Activated naive CD4-positive, alpha-beta T cell treated with anti-CD3 and anti-CD28 coated beads for 36 hours (primary cell): ENCODE measurements around the gene WDFY4. TPM values are rescaled to one million over a fixed set of nuclear protein-coding genes. Genes with fewer than 3 reads are reported as not detected.

Source experiments
- CTCF ChIA-PET: fragments of 350-600 bp; sonication (Branson Sonifier 250); formaldehyde crosslinking; loops from one replicate; lab custom pipeline; 2021; ENCODE audit warnings: antibody characterized with exemption; lab: Charles Lee
- DNase-seq: peaks from one replicate; pipeline ENCODE4 v3.0.0-alpha.2; 2020
- H3K27ac Mint-ChIP-seq: one replicate; pipeline ENCODE4 v1.8.0; 2021; ENCODE audit warnings: mild to moderate bottlenecking, mixed read lengths
- H3K27me3 Mint-ChIP-seq: one replicate; pipeline ENCODE4 v1.8.0; 2021; ENCODE audit warnings: low read depth, mixed read lengths
- H3K36me3 Mint-ChIP-seq: one replicate; pipeline ENCODE4 v1.8.0; 2021; ENCODE audit warnings: low read depth, mixed read lengths
- H3K4me1 Mint-ChIP-seq: one replicate; pipeline ENCODE4 v1.8.0; 2021; ENCODE audit warnings: low read depth, mixed read lengths
- H3K4me3 Mint-ChIP-seq: one replicate; pipeline ENCODE4 v1.8.0; 2021; ENCODE audit warnings: mild to moderate bottlenecking, moderate library complexity, mixed read lengths
- H3K9me3 Mint-ChIP-seq: one replicate; pipeline ENCODE4 v1.8.0; 2021; ENCODE audit warnings: mixed read lengths
- intact Hi-C: fragments of 100-400 bp; cut with micrococcal nuclease; formaldehyde crosslinking; loops from one replicate; pipeline ENCODE4 v1.15.1; 2023
- total RNA-seq, 2 experiments: library from RNA; stranded (reverse); gene quantifications; one replicate each; pipeline ENCODE4 v1.2.3, GENCODE V29; 2021

Gene WDFY4
- total RNA-seq, 2 experiments from 2014 or later, result 0.20 to 0.29 TPM

- no peaks in the 10 kb centered on the region for H3K27me3 Mint-ChIP-seq
- H3K4me1 Mint-ChIP-seq, result no peaks in the 10 kb centered on the region
- CTCF ChIA-PET, result interaction anchor here (0.6 kb wide), 1 partner anchor 769 kb away, joined by 3 read pairs; no protein-coding TSS in a partner anchor
- H3K36me3 Mint-ChIP-seq, result no peaks in the 10 kb centered on the region
- H3K4me3 Mint-ChIP-seq, result no peak overlapping the region
- DNase-seq, result no peak
- intact Hi-C loops, result no loop called here
- no peaks in the 10 kb centered on the region for H3K9me3 Mint-ChIP-seq
- no peak overlapping the region for H3K27ac Mint-ChIP-seq
These were observed 323.4 kb downstream of the WDFY4 start for GRCh38 chr10:49008091-49008490.

DNA sequence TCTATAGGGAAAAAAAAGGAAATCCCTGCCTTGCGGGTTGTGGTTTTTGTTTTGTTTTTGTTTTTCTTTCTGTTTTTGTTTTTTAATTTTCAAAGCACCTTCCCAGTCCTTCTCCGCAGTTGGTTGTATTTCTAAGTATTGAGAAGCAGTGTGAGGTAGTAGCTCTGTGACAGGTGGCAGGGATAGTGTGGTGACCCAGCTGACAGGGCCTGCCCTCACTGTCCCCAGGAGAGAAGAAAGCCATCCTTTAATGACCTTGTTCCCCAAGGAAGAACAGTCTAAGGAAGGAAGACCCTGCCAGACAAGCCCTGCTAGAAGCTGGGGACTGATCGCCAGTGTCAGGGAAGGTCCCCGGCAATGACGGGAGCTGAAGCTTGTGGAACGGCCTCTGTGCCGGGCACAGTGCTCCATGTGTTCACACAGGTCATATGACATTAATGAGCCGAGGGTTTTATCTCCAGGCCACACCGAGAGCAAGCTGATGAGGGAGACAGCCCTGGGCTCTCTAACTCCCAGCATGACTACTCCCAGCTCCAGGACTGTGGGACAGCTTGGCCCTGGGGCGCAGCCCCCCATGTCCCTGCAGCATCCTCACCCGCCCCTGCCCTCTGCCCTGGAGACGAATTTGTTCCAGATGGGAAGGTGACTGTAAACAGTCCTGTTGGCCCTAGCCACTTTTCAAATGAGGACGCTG lies 324.0 kb downstream of the WDFY4 start:
- Mint-ChIP-seq H3K4me1 (no peaks in the 10 kb centered on the region), H3K9me3 (no peaks in the 10 kb centered on the region), H3K27ac (no peak overlapping the region), H3K36me3 (no peaks in the 10 kb centered on the region), H3K4me3 (no peak overlapping the region), H3K27me3 (no peaks in the 10 kb centered on the region)
- CTCF ChIA-PET, result interaction anchor here (0.6 kb wide), 1 partner anchor 770 kb away, joined by 3 read pairs; no protein-coding TSS in a partner anchor
- intact Hi-C loops, result no loop called here
- DNase-seq, result no peak

DNA sequence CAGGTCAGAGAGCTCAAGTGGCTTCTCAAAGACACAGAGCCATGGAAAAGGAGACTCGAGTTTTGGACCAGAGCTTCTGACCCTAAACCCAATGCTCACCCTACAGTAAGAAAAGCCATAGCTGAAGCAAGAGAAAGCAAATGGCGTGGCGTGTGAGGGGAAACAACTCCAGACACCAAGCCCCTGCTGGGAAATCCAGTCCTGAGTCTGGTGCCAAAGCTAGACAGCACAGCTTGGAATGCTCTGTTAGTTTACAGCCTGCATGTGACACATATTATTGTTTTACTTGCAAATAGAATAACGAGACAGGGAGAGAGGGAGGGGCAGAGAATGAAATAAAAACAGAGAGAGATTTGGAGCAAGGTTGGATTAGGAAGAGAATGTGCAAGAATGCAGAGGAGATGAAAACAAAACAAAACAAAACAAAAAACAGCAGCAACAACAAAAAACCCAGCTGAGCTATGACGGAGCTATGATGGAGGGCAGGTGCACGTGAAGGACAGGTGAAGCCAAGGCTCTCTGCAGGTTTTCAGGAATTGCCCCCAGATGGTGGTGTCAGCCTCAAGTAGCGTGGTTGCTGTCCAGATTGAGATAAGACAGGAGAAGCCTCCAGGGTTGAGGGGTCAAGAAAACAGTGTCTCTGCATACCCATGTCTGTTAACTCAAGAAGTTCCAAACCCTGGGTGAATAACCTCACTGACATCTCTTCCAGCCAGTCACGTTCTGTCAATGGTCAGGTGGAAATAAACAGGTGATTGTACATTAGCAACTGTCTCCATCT lies 324.7 kb downstream of the WDFY4 start:
- H3K4me1 Mint-ChIP-seq, result no peaks in the 10 kb centered on the region
- intact Hi-C loops, result no loop called here
- H3K27ac Mint-ChIP-seq, result no peak overlapping the region
- no peak overlapping the region for H3K4me3 Mint-ChIP-seq
- no peak for DNase-seq
- CTCF ChIA-PET, result no interaction called here
- H3K9me3 Mint-ChIP-seq, result no peaks in the 10 kb centered on the region
- no peaks in the 10 kb centered on the region for H3K27me3 Mint-ChIP-seq
- no peaks in the 10 kb centered on the region for H3K36me3 Mint-ChIP-seq

DNA sequence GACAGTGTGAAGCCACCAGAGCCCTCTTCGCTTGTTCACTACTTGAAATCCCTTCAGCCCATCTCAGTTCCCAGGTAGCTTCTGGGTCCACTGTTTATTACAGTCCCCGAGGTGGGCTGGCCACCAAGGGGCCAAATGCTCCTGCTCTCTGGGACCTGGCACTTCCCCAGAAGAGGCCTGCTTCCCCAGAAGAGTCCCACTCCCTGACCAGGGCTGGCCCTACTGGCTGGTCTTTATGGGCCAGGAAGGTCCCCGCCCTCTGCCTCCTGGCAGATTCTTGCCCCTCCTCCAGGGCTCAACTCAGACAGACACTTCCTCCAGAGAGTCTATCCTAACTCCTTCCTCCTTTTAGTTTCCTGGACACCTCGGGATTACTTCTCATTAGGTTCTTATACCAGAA lies 325.6 kb downstream of the WDFY4 start:
- no peak overlapping the region for H3K27ac Mint-ChIP-seq
- no peaks in the 10 kb centered on the region for H3K4me1 Mint-ChIP-seq
- no peaks in the 10 kb centered on the region for H3K27me3 Mint-ChIP-seq
- DNase-seq, result no peak
- CTCF ChIA-PET, result interaction anchor here (0.7 kb wide), 1 partner anchor 573 kb away, joined by 3 read pairs; no protein-coding TSS in a partner anchor
- H3K4me3 Mint-ChIP-seq, result no peak overlapping the region
- no peaks in the 10 kb centered on the region for H3K9me3 Mint-ChIP-seq
- no peaks in the 10 kb centered on the region for H3K36me3 Mint-ChIP-seq
- intact Hi-C loops, result no loop called here

GRCh38 chr10:49010865-49011264 lies 326.2 kb downstream of the WDFY4 start:
- H3K36me3 Mint-ChIP-seq, result no peaks in the 10 kb centered on the region
- no peaks in the 10 kb centered on the region for H3K4me1 Mint-ChIP-seq
- no peaks in the 10 kb centered on the region for H3K27me3 Mint-ChIP-seq
- CTCF ChIA-PET, result interaction anchor here (0.7 kb wide), 1 partner anchor 573 kb away, joined by 3 read pairs; no protein-coding TSS in a partner anchor
- H3K9me3 Mint-ChIP-seq, result no peaks in the 10 kb centered on the region
- no peak for DNase-seq
- no peak overlapping the region for H3K27ac Mint-ChIP-seq
- intact Hi-C loops, result no loop called here
- no peak overlapping the region for H3K4me3 Mint-ChIP-seq

- no peak overlapping the region for H3K27ac Mint-ChIP-seq
- no peaks in the 10 kb centered on the region for H3K9me3 Mint-ChIP-seq
- DNase-seq, result no peak
- CTCF ChIA-PET, result no interaction called here
- peaks cover 2% of the 10 kb centered on the region for H3K27me3 Mint-ChIP-seq
- no peak overlapping the region for H3K4me3 Mint-ChIP-seq
- intact Hi-C loops, result no loop called here
- no peaks in the 10 kb centered on the region for H3K36me3 Mint-ChIP-seq
- H3K4me1 Mint-ChIP-seq, result no peaks in the 10 kb centered on the region
These were observed 327.1 kb downstream of the WDFY4 start for GRCh38 chr10:49011756-49012155.

- H3K4me1 Mint-ChIP-seq, result no peaks in the 10 kb centered on the region
- H3K27ac Mint-ChIP-seq, result no peak overlapping the region
- H3K27me3 Mint-ChIP-seq, result peaks cover 5% of the 10 kb centered on the region
- H3K4me3 Mint-ChIP-seq, result no peak overlapping the region
- no peaks in the 10 kb centered on the region for H3K9me3 Mint-ChIP-seq
- H3K36me3 Mint-ChIP-seq, result no peaks in the 10 kb centered on the region
- DNase-seq, result no peak
- intact Hi-C loops, result no loop called here
- CTCF ChIA-PET, result no interaction called here
These were observed 327.9 kb downstream of the WDFY4 start for GRCh38 chr10:49012603-49013002.

- intact Hi-C loops, result no loop called here
- no peak overlapping the region for H3K4me3 Mint-ChIP-seq
- no peak overlapping the region for H3K27ac Mint-ChIP-seq
- no peaks in the 10 kb centered on the region for H3K36me3 Mint-ChIP-seq
- H3K9me3 Mint-ChIP-seq, result no peaks in the 10 kb centered on the region
- peaks cover 5% of the 10 kb centered on the region for H3K27me3 Mint-ChIP-seq
- no peaks in the 10 kb centered on the region for H3K4me1 Mint-ChIP-seq
- CTCF ChIA-PET, result no interaction called here
- no peak for DNase-seq
These were observed 331.0 kb downstream of the WDFY4 start for GRCh38 chr10:49015700-49016099.

GRCh38 chr10:49021685-49022084 lies 337.0 kb downstream of the WDFY4 start:
- Mint-ChIP-seq H3K36me3 (no peaks in the 10 kb centered on the region), H3K4me3 (no peak overlapping the region), H3K27ac (no peak overlapping the region), H3K27me3 (peaks cover 4% of the 10 kb centered on the region), H3K9me3 (no peaks in the 10 kb centered on the region), H3K4me1 (no peaks in the 10 kb centered on the region)
- DNase-seq, result no peak
- CTCF ChIA-PET, result no interaction called here
- intact Hi-C loops, result no loop called here

GRCh38 chr10:49023071-49023470 lies 338.4 kb downstream of the WDFY4 start:
- H3K27ac Mint-ChIP-seq, result no peak overlapping the region
- H3K36me3 Mint-ChIP-seq, result no peaks in the 10 kb centered on the region
- intact Hi-C loops, result no loop called here
- no peaks in the 10 kb centered on the region for H3K27me3 Mint-ChIP-seq
- H3K4me3 Mint-ChIP-seq, result no peak overlapping the region
- no peak for DNase-seq
- CTCF ChIA-PET, result interaction anchor here (1.4 kb wide), 1 partner anchor 367 kb away, joined by 3 read pairs; no protein-coding TSS in a partner anchor
- no peaks in the 10 kb centered on the region for H3K9me3 Mint-ChIP-seq
- no peaks in the 10 kb centered on the region for H3K4me1 Mint-ChIP-seq

- Mint-ChIP-seq H3K36me3 (no peaks in the 10 kb centered on the region), H3K4me3 (no peak overlapping the region), H3K4me1 (no peaks in the 10 kb centered on the region), H3K9me3 (no peaks in the 10 kb centered on the region), H3K27ac (no peak overlapping the region), H3K27me3 (no peaks in the 10 kb centered on the region)
- no peak for DNase-seq
- intact Hi-C loops, result no loop called here
- CTCF ChIA-PET, result interaction anchor here (1.4 kb wide), 1 partner anchor 367 kb away, joined by 3 read pairs; no protein-coding TSS in a partner anchor
These were observed 339.1 kb downstream of the WDFY4 start for GRCh38 chr10:49023752-49024151.

DNA sequence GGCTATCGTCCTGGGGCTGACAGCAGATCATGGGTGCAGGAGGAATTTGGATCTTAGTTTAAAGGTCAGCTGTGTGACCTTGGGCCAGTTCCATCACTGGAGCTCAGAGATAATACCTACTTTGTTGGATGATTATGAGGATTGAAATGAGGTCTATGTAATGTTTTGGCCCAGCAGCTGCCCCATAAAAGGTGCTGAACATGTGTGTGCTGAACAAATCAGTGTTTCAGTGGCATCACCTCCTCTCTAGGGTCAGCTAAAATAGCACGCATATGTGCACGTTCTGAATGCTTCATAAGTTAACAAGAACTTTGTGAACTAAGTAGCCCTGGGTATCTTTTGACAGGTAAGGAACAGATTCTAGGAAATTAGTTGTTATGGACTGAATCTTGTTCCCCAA lies 339.8 kb downstream of the WDFY4 start:
- H3K36me3 Mint-ChIP-seq, result no peaks in the 10 kb centered on the region
- H3K27me3 Mint-ChIP-seq, result no peaks in the 10 kb centered on the region
- DNase-seq, result no peak
- no peak overlapping the region for H3K4me3 Mint-ChIP-seq
- no peaks in the 10 kb centered on the region for H3K4me1 Mint-ChIP-seq
- intact Hi-C loops, result no loop called here
- H3K9me3 Mint-ChIP-seq, result no peaks in the 10 kb centered on the region
- CTCF ChIA-PET, result interaction anchor here (1.4 kb wide), 1 partner anchor 368 kb away, joined by 3 read pairs; no protein-coding TSS in a partner anchor
- no peak overlapping the region for H3K27ac Mint-ChIP-seq
